Measurements from ENCODE around the gene BCL2L14.

BCL2L14 gene, protein sequence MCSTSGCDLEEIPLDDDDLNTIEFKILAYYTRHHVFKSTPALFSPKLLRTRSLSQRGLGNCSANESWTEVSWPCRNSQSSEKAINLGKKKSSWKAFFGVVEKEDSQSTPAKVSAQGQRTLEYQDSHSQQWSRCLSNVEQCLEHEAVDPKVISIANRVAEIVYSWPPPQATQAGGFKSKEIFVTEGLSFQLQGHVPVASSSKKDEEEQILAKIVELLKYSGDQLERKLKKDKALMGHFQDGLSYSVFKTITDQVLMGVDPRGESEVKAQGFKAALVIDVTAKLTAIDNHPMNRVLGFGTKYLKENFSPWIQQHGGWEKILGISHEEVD

DNA sequence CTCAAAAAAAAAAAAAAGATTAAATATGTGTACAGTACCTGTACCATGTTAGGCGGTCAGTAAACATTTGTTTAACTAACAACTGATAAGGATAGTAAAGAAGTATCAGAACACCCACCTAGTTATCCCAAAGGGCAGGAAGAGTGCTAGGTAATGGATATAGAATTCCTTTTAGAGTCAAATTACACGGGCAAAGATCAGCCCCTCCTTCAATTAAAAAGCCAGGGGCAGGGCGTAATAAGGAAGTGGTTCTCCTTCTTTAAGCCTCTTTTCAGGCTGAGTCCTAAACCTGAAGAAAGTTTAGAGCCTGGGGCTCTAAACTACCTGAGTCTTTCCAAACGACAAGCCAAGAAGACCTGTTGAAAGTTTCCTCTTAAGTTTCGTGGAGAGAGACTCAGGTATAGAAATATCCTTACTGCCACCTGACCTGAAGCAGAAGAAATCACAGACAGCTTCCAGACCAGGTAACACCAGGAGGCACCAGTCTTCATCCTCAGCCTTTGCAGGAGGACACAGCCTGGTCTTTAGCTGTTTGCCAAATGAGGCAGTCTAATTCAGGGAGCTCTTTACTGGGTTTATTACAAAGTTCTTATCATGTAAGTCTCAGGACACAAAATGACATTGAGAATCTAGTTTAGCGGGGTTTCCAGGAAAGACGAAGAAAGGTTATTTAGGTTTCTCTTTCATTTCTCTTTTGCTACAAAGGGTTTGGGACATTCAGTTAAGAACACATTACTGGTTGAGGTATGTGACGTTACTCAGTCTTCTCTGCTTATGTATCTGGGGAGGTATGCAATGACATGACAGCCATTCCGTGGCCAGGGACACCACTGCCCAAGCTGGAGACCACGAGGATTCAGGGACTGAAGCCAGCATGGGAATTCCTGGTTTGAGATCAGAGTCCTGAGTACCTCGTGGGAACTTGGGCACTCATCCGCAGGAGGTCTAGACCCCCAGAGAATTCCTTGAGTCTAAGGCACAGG lies at the start of gene BCL2L14:
TSS of gene BCL2L14 (plus strand) at position 266 of the 983 bp plus-strand sequence. CDS start 8,367 bp downstream, outside the sequence.
- no peak for DNase-seq (ENCODE audit: low read depth)
- no peak within 1 kb of the TSS for H3K4me3 ChIP-seq (ENCODE audit: low read depth, low read length)

DNA sequence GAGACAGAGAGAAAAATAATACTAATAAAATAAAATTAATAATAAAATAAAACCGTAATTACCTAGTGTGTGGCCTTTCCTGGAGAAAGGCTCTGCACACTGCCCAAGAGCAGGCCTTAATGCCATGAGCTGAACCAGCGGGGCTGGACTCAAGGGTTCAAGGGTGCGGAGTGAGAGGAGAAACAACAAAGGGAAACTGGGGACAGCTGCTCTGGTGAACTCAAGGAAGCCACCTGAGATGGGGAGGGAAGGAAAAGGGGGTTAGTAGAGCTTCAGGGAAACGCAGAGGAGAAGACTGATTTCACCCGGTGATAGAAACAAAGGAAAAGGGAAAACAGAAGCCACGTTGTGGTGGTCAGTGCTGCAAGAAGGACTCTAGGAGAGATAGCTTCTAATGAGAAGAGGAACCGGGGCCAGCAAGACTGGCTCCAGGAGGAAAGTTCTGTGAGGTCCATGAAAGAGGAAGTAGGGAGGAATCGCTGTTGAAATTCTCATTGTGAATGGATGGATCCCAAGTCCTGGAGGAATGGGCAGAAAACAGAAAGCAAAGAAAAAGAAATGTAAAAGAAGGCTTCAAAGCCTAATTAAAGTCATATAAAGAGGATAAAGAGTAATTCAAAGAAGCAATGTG lies 48.3 kb upstream of the BCL2L14 start:
- no peak overlapping the region for H3K4me3 ChIP-seq (ENCODE audit: low read depth, low read length)
- no peak for DNase-seq (ENCODE audit: low read depth)

DNA sequence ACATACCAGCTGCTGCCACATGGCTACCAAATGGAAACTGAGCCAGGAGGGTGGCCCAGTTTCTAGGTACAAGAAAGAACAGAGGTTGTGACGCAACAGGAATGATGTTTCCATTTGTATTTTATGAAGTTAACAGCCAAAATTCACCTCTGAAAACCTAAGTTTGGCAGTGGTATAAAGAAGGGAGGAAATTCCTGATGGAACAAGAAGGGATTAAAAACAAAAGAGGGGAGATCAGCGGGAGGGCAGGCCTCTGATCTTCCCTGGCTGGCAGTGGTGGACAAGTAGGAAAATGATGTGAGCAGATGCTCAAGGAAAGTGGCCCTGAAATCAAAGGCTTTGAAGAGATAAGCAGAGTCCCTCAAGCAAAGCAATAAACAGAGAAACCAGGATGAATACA lies 47.3 kb upstream of the BCL2L14 start:
- no peak overlapping the region for H3K4me3 ChIP-seq (ENCODE audit: low read depth, low read length)
- DNase-seq (ENCODE audit: low read depth) = no peak

DNA sequence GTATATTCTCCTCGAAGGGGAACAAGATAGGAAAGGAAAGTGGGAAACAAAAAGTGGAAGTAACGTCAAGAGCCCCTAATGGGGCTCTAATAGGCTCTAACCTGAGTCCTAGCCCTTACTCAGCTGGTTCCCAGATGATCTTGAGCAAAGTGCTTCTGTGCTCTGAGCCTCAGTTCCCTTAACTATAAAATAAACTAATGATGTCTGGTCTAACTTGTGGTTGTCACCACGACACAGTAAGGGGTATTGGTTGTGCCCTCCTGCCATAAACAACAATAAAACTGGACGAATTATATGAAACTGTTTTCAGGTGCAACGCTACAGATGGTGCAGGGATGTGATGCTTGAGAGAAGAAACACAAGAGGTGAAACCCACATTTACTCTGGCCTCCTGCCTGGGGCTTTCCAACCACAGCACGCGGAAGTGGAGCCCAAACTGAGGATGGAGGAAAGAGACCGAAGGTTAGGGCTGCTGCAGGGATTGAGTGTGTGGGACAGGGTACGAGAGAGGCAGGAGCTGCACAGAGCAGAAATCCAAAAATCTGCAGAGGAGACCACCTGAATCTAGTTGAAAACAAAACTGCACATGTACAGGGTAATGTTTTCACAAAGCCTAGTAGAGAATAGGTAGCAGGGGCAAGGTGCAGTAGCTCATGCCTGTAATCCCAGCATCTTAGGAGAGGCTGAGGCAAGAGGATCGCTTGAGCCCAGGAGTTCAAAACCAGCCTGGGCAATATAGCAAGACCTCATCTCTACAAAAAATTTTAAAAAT lies 45.6 kb upstream of the BCL2L14 start:
- DNase-seq (ENCODE audit: low read depth) = no peak
- no peak overlapping the region for H3K4me3 ChIP-seq (ENCODE audit: low read depth, low read length)

GRCh38 chr12:12025799-12026386 lies 44.8 kb upstream of the BCL2L14 start:
- no peak for DNase-seq (ENCODE audit: low read depth)
- no peak overlapping the region for H3K4me3 ChIP-seq (ENCODE audit: low read depth, low read length)

DNA sequence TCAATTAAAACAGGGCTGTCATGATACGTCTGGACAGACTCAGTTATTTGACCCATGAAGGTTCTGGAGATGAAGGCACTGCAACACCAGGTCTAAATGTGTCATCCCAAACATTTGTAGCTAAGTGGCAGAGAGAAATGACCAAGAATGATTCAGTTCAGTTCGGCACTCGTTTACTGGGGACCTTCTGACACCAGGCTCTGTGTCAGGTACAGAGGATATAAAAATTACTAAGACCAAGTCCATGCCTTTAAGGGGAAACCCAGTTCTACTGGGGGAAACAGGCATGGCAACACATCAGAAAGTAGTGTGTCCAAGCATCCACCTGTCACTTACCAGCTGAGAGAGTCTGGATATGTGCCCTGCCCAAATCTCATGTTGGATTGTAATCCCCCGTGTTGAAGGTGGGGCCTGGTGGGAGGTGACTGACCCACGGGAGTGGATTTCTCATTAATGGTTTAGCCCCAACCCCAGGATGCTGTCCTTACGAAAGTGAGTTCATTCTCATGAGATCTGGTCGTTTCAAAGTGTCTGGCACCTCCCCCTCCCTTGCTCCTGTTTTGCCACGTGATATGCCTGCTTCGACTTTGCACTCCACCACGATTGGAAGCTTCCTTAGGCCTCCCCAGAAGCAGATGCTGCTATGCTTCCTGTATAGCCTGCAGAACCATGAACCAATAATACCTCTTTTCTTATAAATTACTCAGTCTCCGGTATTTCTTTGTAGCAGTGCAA lies 41.9 kb upstream of the BCL2L14 start:
- no peak for DNase-seq (ENCODE audit: low read depth)
- H3K4me3 ChIP-seq (ENCODE audit: low read depth, low read length) = no peak overlapping the region

GRCh38 chr12:12029653-12030052 lies 41.1 kb upstream of the BCL2L14 start:
- DNase-seq (ENCODE audit: low read depth) = no peak

DNA sequence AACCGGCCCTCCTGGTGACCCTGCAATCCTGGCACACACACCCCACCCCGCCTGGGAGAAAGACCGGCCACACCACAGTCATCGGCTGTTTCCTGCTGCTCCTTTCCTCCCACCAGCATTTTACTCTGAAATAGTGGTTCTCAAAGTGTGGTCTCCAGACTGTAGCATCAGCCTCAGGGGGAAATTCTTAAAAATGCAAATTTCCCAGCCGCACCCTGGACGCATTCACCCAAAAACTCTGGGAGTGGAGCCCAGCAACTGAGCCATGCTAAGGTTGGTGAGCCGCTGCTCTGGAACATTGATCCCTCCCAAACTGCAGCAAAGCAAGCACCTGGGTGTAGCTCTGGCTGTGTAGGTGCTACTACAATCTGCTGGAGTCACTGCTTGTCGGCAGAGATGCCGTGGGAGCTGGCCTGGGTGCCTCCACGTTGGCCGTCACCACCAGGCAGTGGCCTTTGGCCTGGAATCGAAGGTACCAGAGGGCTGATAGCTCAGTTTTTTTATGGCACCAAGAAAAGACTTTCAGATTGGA lies 38.4 kb upstream of the BCL2L14 start:
- no peak for DNase-seq (ENCODE audit: low read depth)
- no peak overlapping the region for H3K4me3 ChIP-seq (ENCODE audit: low read depth, low read length)

More at GRCh38 chr12:12029653-12030052, 41.1 kb upstream of the BCL2L14 start:
- no peak overlapping the region for H3K4me3 ChIP-seq (ENCODE audit: low read depth, low read length)

DNA sequence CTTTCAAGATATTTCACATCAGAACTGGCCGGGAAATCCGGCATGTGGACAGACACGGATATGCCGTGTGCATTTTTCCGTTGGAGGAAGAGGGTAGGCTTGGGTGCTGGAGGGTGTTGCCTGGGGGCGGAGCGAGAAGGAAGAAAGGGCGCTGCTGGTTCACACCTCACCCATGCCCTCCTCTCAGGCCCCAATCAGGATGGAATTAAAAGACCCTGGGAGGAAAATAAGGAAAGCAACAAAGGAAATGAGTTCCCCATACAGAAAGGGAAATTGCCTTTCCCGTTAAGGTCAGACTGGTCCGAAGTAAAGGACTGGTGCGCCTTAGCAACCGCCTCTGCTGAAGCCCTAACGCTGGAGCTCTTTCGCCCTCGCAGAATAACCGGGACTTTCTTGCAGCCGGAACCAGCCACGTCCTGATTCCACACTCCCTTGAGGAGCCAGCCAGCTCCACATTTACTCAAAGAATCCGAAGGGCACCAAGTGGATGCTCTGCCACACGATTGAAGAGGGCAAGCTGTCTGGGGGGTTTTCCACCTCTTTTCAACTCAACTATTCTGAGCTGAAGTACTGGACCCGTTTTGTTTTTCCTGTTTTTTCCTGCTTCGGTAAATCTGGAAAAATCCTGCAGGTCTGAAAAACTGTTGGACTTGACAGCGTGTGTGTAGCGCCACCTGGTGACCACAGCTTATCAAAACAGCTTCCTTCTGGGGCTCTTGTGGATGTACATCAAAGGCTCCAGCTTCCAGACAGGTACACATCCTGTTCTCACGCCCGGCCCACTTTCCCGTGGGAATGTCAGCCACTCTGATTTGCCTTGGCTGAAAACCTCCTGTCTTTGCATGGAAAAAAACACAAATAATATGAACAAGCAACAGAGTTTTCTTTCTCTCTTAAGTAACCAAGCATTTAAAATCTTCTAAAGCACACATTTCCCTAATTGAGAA lies 37.6 kb upstream of the BCL2L14 start:
- DNase-seq (ENCODE audit: low read depth) = peak; percentile 48
- peak overlapping the region; percentile 48 for H3K4me3 ChIP-seq (ENCODE audit: low read depth, low read length)

DNA sequence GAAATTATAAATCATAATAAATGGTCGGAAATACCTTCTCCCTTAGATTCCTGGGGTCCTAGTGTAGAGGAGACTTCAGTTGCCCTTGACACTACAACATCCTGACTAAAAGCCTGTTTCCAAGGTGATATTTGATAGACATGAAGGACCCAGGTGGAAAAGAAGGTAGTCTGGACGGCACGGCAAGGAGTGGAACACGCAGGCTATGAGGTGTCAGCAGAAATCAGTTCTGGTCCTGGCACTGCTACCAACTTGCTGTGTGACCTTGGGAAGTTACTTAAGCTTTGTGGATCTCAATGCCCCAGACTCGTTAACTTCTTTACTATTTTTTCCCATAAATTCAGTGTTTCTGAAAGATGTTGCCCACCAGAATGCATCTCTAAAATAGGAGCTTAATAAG lies 36.9 kb upstream of the BCL2L14 start:
- no peak for DNase-seq (ENCODE audit: low read depth)
- no peak overlapping the region for H3K4me3 ChIP-seq (ENCODE audit: low read depth, low read length)

- no peak for DNase-seq (ENCODE audit: low read depth)
- H3K4me3 ChIP-seq (ENCODE audit: low read depth, low read length) = no peak overlapping the region
Measured at GRCh38 chr12:12034344-12034743, 36.4 kb upstream of the BCL2L14 start.

DNA sequence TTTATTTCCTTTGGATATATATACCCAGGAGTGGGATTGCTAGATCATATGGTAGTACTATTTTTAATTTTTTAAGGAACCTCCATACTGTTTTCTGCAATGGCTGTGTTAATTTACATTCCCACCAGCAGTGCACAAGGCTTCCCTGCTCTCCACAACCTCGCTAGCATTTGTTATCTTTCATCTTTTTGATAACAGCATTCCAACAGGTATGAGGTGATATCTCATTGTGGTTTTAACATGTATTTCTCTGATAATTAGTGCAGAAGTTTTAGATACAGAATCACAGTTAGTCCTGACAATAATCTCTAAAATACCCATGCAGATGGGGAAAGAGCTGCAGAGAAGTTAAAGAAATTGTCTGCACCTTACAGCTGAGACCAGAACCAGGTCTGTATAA lies 35.5 kb upstream of the BCL2L14 start:
- no peak for DNase-seq (ENCODE audit: low read depth)
- H3K4me3 ChIP-seq (ENCODE audit: low read depth, low read length) = no peak overlapping the region

DNA sequence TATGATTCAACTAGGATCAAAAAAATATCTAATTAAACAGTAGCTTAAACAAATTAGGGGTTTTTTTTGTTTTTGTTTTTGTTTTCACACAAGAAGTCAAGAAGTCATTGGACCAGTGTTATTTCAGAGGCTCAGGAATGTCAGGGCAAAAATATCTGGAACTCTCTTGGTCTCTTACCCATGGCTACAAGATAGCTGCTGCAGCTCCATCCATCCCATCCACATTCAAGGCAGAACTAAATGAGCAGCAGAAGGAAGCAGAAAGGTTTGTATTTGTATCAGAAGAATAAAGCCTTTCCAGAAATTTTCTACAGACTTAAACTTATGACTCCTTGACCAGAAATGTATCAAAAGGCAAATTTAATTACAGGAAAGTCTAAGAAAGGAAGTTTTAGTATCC lies 33.8 kb upstream of the BCL2L14 start:
- no peak overlapping the region for H3K4me3 ChIP-seq (ENCODE audit: low read depth, low read length)
- DNase-seq (ENCODE audit: low read depth) = no peak

DNA sequence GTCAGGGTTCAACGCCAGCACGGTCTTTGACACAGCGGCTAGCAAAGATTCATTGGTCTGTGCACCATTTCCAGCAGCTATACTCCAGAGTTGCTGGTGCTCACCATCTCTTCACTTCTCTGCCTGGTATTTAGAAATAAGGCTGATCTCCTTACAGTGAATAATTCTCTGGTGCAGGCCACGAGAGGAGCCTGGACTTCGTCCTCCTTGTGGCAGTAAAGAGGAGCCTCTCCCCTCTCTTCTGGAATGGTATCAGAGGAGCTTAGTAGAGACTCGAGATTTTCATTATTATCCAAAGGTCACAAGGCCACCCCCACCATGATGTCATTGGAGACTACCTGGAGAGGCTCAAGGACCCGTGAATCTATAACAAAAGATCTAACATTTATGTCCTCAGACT lies 30.8 kb upstream of the BCL2L14 start:
- no peak overlapping the region for H3K4me3 ChIP-seq (ENCODE audit: low read depth, low read length)
- DNase-seq (ENCODE audit: low read depth) = no peak

DNA sequence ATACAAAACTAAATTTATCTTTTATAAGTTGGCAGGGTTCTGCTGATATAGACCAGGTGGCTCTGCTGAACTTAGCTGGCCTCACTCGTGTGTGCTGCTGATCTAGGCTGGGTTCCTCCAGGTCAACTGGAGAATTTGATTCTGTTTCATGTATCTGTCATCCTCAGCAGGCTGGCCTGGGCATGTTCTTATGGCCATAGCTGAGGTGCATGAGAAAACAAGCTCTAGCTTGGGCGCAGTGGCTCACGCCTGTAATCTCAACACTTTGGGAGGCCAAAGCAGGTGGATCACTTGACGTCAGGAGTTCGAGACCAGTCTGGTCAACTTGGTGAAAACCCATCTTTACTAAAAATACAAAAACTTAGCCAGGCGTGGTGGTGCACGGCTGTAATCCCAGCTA lies 24.3 kb upstream of the BCL2L14 start:
- no peak for DNase-seq (ENCODE audit: low read depth)
- H3K4me3 ChIP-seq (ENCODE audit: low read depth, low read length) = no peak overlapping the region

GRCh38 chr12:12047682-12048081 lies 23.1 kb upstream of the BCL2L14 start:
- no peak overlapping the region for H3K4me3 ChIP-seq (ENCODE audit: low read depth, low read length)
- DNase-seq (ENCODE audit: low read depth) = no peak

DNA sequence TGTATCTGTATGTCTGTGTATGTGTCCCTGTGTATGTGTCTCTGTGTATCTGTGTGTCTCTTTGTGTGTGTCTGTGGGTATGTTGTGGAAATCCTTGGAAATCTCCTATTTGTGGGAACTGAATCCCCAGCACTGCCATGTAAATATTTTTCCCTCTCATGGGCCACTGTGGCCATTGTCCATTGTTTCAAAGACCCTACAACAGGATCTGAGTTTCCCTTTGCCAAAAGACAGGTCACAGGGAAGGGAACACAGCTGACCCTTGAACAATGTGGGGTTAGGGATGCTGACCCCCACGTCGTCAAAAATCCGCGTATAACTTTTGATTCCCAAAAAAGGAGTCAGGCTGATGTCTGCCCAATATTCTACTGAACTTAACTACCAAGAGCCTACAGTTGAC lies 22.5 kb upstream of the BCL2L14 start:
- no peak for DNase-seq (ENCODE audit: low read depth)
- no peak overlapping the region for H3K4me3 ChIP-seq (ENCODE audit: low read depth, low read length)
